GM21447 (cell line): Measurements from ENCODE around the gene POLR1E.
"Not testable (repeated sequence)": the region's sequence is repeated elsewhere in the genome, so short reads cannot be mapped to it uniquely, and the experiment has no call there.

Source experiments
- ATAC-seq: cut with Tn5 transposase; IDR thresholded peaks from one replicate; pipeline ENCODE4 v1.9.1; 2021; ENCODE audit not compliant: unreplicated experiment

Gene POLR1E

DNA sequence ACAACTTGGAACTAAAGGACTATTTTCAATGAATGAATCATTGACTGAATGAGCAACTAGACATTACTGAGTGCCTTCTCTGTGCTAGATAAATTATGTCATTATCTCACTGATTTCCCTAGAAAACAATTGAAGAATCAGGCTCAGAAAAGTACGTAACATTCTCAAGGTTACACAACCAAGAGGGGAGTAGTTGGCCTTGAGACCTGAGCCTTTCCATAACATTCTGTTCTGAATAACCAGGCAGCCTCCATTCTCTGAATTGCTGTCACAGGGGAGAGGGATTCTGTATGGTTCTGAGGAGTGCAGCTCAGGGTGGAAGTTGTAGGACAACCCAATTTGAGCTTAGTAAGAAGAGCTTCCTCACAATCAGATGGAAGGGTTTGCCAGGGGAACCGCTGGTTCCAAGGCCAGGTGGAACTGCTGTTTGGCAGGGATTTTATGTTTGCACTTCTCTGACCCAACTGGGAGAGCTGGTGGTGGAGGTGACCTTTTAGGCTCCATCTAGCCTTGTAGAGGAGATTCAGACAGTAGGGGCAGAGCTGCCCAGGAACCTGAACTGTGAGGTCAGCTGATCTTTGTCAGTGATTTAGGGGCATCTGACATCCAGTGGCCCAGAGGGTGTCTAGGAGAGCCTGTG is 16.3 kb downstream of the POLR1E start:
- ATAC-seq, result no peak

DNA sequence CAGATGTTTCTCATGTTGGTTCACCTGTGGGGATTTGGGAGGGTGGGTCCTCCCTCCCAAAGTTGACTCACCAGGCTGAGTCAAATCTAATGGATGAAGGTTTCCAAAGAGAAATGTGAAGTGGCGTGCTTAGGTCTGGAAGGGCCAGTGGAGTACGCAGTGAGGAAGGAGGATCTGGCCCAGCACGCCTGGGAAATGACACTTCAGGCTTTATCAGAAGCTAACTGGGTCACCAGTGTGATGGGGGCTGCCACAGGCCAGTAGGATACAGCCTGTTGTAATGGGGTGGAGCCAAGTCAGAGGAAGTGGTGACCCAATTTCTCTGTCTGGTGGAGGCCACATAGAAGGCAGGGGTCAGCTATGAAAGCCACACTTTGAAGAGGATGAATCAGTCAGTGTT is 18.0 kb downstream of the POLR1E start:
- no peak for ATAC-seq

DNA sequence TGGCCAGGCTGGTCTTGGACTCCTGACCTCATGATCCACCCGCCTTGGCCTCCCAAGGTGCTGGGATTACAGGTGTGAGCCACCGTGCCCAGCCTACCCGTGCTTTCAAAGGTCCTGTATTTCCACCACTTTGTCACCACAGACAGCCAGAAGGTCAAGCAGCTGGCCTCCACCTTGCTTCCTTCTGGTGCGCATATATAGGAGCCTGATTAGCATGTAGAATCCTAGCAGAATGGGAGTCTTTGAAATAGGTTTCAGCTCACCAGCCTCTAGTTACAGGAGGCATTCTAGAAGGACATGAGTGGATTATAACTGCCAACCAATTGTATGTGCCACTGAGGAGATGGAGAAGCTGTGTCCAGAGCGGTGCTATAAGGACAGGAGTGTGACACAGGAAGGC is 18.9 kb downstream of the POLR1E start:
- no peak for ATAC-seq

- ATAC-seq, result no peak
Measured at GRCh38 chr9:37507566-37508134, 21.9 kb downstream of the POLR1E start.

DNA sequence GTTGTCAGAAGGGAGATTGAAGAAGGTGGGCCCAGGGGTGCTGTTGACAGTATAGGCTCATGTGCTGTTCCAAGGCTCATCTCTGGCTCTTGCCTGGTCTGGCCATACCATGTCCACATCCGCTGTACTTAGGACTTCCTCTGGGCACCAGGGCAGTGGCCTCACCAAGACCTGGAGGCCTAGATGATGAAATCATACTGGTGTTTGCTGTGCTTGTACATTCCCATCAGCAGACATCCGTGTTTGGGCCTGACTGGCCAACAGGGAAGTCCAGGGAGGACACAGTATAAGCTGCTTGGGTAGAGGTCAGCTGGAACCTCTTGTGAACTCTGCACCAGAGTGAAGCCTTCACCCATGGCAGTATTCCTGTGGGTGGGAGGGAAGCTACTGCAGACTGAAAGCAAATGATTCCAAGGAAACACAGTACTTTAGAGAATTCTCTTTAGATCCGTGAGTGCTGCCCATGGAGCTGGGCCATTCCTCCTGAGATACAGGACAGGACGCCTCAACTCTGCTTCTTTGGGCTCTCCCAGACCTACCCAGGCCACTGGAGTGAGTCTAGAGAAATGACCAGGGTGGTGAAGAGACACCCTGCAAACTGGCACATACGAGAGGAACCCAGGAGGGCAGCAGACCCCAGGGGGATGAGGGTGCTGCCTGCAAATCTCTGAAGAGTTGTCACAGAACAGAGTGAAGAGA is 22.5 kb downstream of the POLR1E start:
- no peak for ATAC-seq

DNA sequence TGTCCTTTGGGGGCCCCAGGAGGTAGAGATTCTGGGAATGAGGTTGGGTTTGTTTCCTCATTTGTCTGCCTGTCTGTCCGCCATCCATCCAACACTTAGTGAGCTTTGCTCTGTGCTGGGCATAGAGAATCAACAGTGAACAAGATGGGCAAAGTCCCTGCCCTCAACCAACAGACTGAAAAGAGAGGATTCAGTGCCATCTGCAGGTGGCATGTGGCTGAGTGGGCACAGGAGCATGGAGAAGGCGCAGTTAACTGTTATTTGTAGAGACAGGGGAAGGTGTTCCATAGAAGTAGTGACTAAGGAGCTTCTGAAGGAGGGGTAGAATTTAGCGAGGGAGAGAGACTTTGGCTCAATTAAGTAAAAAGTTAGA is 23.1 kb downstream of the POLR1E start:
- ATAC-seq, result no peak

DNA sequence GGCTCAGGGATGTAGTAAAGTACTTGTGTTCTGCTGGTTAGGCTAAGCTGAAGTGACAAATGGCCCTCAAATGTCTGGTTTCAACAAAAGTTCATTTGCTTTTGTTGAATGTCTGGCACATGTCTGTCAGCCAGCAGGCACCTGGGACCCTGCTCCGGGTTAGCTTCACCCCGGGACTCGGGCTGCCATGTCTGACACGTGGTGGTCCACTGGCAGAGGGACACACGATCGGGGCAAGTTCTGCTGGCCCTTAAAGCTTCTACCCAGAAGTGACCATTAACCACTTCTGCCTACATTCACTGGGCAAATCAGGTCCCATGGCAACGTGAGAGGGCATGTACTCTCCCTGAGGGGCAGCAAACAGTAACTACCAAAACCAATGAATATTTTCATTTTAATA is 23.8 kb downstream of the POLR1E start:
- no peak for ATAC-seq

GRCh38 chr9:37510053-37510452 is 24.3 kb downstream of the POLR1E start:
- not testable (repeated sequence) for ATAC-seq

DNA sequence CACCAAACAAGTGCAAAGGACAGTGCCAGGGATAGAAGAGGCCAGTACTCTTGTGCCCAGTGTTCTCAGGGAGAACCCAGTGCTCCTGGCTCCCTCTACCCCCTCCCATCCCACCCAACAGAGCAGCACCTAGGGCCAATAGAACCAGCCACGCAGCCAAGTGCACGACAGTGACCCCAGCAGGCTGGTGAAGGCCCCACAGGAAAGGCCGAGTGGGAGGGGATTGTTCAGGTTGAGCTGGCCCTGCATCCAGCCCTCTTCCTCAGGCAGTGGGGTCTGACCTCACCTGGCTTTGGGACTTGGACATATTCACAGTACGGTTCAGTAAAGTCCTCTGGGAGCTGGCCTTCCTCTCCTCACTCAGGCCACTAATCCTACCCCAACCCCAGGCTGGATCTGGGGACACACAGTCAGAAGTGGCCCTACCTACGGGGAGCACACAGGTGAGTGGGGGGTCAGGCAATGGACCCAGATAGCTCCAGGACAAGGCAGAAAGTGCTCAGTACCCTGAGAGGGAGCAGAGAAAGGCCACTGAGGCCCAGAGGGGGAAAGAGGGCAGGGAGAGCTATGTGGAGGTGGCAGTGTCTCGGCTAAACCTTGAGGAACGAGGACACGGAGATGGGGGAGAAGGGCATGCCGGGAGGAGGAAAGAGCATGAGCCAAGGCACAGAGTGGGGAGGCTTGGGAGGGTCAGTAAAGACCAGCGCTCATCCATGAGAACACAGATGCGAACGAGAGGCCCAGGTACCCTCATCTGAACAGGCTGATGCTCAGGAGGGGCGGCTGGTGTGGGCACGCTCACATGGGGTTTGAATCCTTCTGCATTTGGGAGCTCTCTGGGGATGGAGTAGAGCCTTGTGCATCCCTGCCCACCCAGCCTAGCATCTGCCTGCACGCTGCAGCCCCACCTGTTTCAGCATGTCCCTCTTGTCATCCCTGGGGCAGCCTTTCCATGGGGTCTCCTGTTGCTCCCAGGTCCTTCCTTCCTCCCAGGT is 25.6 kb downstream of the POLR1E start:
- no peak for ATAC-seq

- no peak for ATAC-seq
Measured at GRCh38 chr9:37512437-37512836, 26.7 kb downstream of the POLR1E start.

GRCh38 chr9:37514415-37514814 is 28.7 kb downstream of the POLR1E start:
- not testable (repeated sequence) for ATAC-seq

DNA sequence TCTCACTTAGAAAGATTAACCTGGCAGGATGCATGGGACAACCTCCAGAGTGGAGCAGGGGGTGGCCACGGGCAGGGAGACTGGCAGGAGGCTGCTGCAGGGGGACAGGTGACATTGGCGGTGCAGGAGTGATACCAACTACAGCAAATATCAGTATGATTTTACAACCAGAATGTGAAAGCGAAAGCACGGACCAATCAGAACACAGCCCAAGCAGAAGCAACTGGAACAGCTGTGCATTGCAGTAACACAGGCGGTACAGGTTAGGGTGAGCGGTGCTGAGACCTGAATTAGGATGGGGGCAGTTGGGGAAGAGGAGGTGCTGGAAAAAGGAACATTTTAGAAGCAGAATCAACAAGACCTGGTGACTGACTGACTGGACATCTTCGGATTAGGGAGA is 29.3 kb downstream of the POLR1E start:
- ATAC-seq, result no peak

- ATAC-seq, result no peak
Measured at GRCh38 chr9:37515620-37516258, 30.0 kb downstream of the POLR1E start.

- no peak for ATAC-seq
Measured at GRCh38 chr9:37517923-37518322, 32.2 kb downstream of the POLR1E start.

GRCh38 chr9:37520641-37521040 is 34.9 kb downstream of the POLR1E start:
- ATAC-seq, result no peak

GRCh38 chr9:37521111-37521510 is 35.4 kb downstream of the POLR1E start:
- no peak for ATAC-seq

- ATAC-seq, result no peak
Measured at GRCh38 chr9:37522971-37523370, 37.2 kb downstream of the POLR1E start.

DNA sequence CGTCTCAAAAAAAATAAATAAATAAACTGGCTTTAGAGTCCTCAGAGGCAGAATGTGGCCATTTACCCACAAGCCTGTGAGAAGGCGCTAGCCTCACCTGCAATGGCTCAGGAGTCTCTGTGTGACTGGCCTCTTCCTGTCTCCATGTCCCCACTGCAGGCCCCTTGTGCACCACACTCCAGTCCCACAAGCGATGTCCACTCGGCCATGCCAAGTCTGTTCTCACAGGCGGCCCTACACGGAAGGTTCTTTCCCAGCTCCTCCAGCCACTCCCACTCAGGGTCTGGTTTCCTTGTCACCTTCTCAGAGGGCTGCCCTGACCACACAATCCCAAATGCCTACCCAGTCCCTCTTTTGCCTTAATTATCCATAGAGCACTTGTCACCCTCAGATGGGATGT is 38.2 kb downstream of the POLR1E start:
- no peak for ATAC-seq

DNA sequence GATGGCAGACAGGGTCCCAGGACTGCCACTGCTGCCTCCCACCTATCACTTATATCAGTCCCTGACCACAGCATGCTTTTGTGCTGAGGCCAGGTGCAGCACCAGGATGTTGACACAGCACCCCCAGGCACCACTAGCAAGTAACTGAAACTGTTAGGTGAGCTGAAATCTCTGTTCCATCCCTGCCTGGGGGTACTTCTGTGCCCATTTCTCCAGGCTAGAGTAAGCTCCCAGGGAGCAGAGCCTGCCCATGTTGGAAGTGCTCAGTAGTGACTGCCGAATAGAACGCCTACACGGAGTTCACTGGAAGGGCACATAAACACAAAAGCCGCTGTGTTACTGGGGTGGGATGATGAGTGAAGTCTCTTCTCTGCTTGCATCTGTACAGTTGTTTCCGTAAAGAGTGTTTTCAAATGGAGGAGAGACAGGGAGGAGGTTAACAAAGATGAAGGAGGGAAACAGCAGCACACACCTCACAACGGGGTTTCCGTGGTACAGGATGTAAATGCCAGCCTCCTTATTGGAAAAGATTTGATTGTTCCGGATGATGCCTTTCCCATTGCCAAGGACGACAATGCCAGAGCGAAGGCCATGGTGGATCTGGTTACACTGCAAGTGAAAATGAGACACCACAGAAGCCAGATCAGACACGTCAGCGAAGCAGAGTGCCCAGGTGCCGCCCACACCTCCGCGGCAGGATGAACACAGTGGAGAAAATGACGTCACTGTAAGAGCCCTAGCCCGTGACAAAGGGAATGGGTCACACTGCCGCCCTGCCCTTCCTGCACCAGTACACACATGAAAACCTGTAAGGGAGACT is 43.1 kb downstream of the POLR1E start:
- ATAC-seq, result peak; percentile 71

GRCh38 chr9:37531699-37532098 is 46.0 kb downstream of the POLR1E start:
- peak; percentile 56 for ATAC-seq
